A549 (cell line): ENCODE results near the gene PIGZ. TPM values are rescaled to one million over a fixed set of nuclear protein-coding genes. Genes with fewer than 3 reads are reported as not detected.

Source experiments
- ATAC-seq, 2 experiments: fragments of 200-7000 bp in 1 of 2; fragments of >200 bp in 1 of 2; cut with Nextera tagmentation in 1 of 2; cut with Tn5 transposase in 1 of 2; 3 replicates each; pipeline versions ENCODE4 v1.8.0 to v1.9.1; 2018 to 2020; ENCODE audit warnings: mild to moderate bottlenecking in 1 of 2, moderate library complexity in 1 of 2
- CTCF ChIA-PET: fragments of 300-600 bp; sonication (Branson Sonifier 250); formaldehyde crosslinking; extraction: SDS; loops from one replicate; lab custom pipeline; 2021; ENCODE audit warnings: antibody characterized with exemption, inconsistent platforms; lab: Yijun Ruan, JAX
- POLR2A ChIA-PET: fragments of 350-600 bp; formaldehyde crosslinking; extraction: SDS; loops from one replicate; lab custom pipeline; 2021; ENCODE audit warnings: antibody characterized with exemption, inconsistent platforms; lab: Yijun Ruan, JAX
- DNase-seq, 2 experiments: peaks; one replicate each; pipeline versions ENCODE4 v3.0.0 to v3.0.0-alpha.2; 2011 to 2016; ENCODE audit warnings: low read depth in 1 of 2, low spot score in 1 of 2
- FAIRE-seq: peaks from 2 replicates; lab custom pipeline; 2011; peaks lifted over from hg19 to GRCh38; lab: Jason Lieb, UNC
- H3K27ac ChIP-seq, 2 experiments: fragments of >200 bp; sonication (Bioruptor Twin); formaldehyde crosslinking; 3 replicates each; pipeline ENCODE4 v1.5.1; 2016 to 2017
- H3K4me1 ChIP-seq: fragments of >200 bp; sonication (Bioruptor Twin); formaldehyde crosslinking; 3 replicates; pipeline ENCODE4 v1.6.1; 2016
- H3K4me2 ChIP-seq: fragments of >200 bp; sonication (Bioruptor Twin); formaldehyde crosslinking; 3 replicates; pipeline ENCODE4 v1.6.1; 2016
- H3K4me3 ChIP-seq: fragments of >200 bp; sonication (Bioruptor Twin); formaldehyde crosslinking; 3 replicates; pipeline ENCODE4 v1.5.1; 2016
- H3K9me3 ChIP-seq: fragments of >200 bp; sonication (Bioruptor Twin); formaldehyde crosslinking; 3 replicates; pipeline ENCODE4 v1.6.1; 2016
- CBX2 ChIP-seq: fragments of 200-600 bp; sonication (generic); IDR thresholded peaks from 2 replicates; pipeline ENCODE4 v1.6.1; 2016; ENCODE audit warnings: low read depth, mild to moderate bottlenecking, borderline replicate concordance
- CEBPB ChIP-seq, 2 experiments: fragments of >200 bp in 1 of 2; sonication (Bioruptor Twin) in 1 of 2; formaldehyde crosslinking in 1 of 2; IDR thresholded peaks; 2 replicates each; pipeline ENCODE4 v1.6.1; 2012 to 2016
- CHD4 ChIP-seq: fragments of 200-600 bp; sonication (generic); IDR thresholded peaks from 2 replicates; pipeline ENCODE4 v1.6.1; 2016; ENCODE audit warnings: antibody characterized with exemption, mild to moderate bottlenecking, borderline replicate concordance
- EHF ChIP-seq: fragments of 250-450 bp; sonication (Bioruptor Pico); IDR thresholded peaks from 2 replicates; pipeline ENCODE4 v1.5.0; 2020; ENCODE audit warnings: mild to moderate bottlenecking
- ESRRA ChIP-seq: fragments of 150-350 bp; IDR thresholded peaks from 2 replicates; pipeline ENCODE4 v1.6.1; 2014; ENCODE audit warnings: mild to moderate bottlenecking, low read length, borderline replicate concordance
- FOSB ChIP-seq: fragments of 250-450 bp; sonication (Bioruptor Pico); IDR thresholded peaks from 2 replicates; pipeline ENCODE4 v1.5.0; 2020; ENCODE audit warnings: mild to moderate bottlenecking, moderate library complexity
- FOSL2 ChIP-seq, 2 experiments: fragments of 450-650 bp in 1 of 2; fragments of >200 bp in 1 of 2; sonication (Bioruptor Twin) in 1 of 2; formaldehyde crosslinking; IDR thresholded peaks; 2 replicates each; pipeline versions ENCODE4 v1.5.0 to v1.6.1; 2016 to 2020; ENCODE audit warnings: mild to moderate bottlenecking in 1 of 2, moderate library complexity in 1 of 2
- FOXS1 ChIP-seq: fragments of 250-450 bp; sonication (Bioruptor Pico); IDR thresholded peaks from 2 replicates; pipeline ENCODE4 v1.5.0; 2020; ENCODE audit warnings: mild to moderate bottlenecking, moderate library complexity
- HOXB13 ChIP-seq: fragments of 250-450 bp; sonication (Bioruptor Pico); IDR thresholded peaks from 2 replicates; pipeline ENCODE4 v1.5.0; 2020; ENCODE audit warnings: low read depth, mild to moderate bottlenecking, moderate library complexity
- KDM5A ChIP-seq: fragments of 200-600 bp; sonication (generic); IDR thresholded peaks from 2 replicates; pipeline ENCODE4 v1.6.1; 2016; ENCODE audit warnings: antibody characterized with exemption, mild to moderate bottlenecking
- MYC ChIP-seq: IDR thresholded peaks from 2 replicates; pipeline ENCODE4 v1.6.1; 2012; ENCODE audit warnings: mild to moderate bottlenecking, inconsistent platforms, low read length, improper control_type of control experiment, borderline replicate concordance
- NPAS2 ChIP-seq: fragments of 250-450 bp; sonication (Bioruptor Pico); IDR thresholded peaks from 2 replicates; pipeline ENCODE4 v1.8.0; 2022; ENCODE audit warnings: mild to moderate bottlenecking, moderate library complexity, borderline replicate concordance
- NR3C1 ChIP-seq: fragments of >200 bp; sonication (Bioruptor Twin); formaldehyde crosslinking; IDR thresholded peaks from 3 replicates; pipeline ENCODE4 v1.6.1; 2017
- POLR2A ChIP-seq: IDR thresholded peaks from 2 replicates; pipeline ENCODE4 v1.6.1; 2012; ENCODE audit warnings: mild to moderate bottlenecking, low read length
- RAD21 ChIP-seq, 2 experiments: fragments of >200 bp in 1 of 2; sonication (Bioruptor Twin) in 1 of 2; formaldehyde crosslinking in 1 of 2; IDR thresholded peaks in 1 of 2; conservative IDR thresholded peaks in 1 of 2; 2 replicates in 1 of 2; 3 replicates in 1 of 2; pipeline ENCODE4 v1.6.1; 2012 to 2018; ENCODE audit warnings: inconsistent platforms in 1 of 2
- RNF2 ChIP-seq: fragments of 200-600 bp; sonication (generic); IDR thresholded peaks from 2 replicates; pipeline ENCODE4 v1.6.1; 2016; ENCODE audit warnings: low read depth, mild to moderate bottlenecking, antibody characterized with exemption, moderate library complexity, borderline replicate concordance
- TFCP2L1 ChIP-seq: fragments of 250-450 bp; sonication (Bioruptor Pico); IDR thresholded peaks from 2 replicates; pipeline ENCODE4 v1.5.0; 2021; ENCODE audit warnings: mild to moderate bottlenecking
- TP53 ChIP-seq: fragments of 250-450 bp; sonication (Bioruptor Pico); IDR thresholded peaks from 2 replicates; pipeline ENCODE4 v1.5.0; 2021; ENCODE audit warnings: mild to moderate bottlenecking, moderate library complexity
- ZFP36 ChIP-seq: fragments of 450-650 bp; IDR thresholded peaks from 2 replicates; pipeline ENCODE4 v1.6.1; 2014; ENCODE audit warnings: borderline replicate concordance; ENCODE audit not compliant: partially characterized antibody
- WGBS: methylation state at CpG from one replicate; pipeline ENCODE4 v1.1.6; 2017; ENCODE audit errors: missing lambda C conversion rate; 5-methylcytosine and 5-hydroxymethylcytosine counted together
- polyA plus RNA-seq, 4 experiments: library from polyadenylated mRNA; depleted of rRNA in 3 of 4; stranded (reverse); fragments of >200 nt; fragmentation: RNase III in 1 of 4; extraction: RNeasy Plus Mini Kit Qiagen cat#74134 plus additional on column Dnase treatment in 1 of 4; gene quantifications; 2 replicates in 3 of 4; 3 replicates in 1 of 4; pipeline ENCODE4 v1.2.3, GENCODE V29; 2011 to 2017
- TF ChIP-seq, protein P1 (sequence below): fragments of >200 bp; sonication (Bioruptor Twin); formaldehyde crosslinking; IDR thresholded peaks from 3 replicates; pipeline ENCODE4 v1.5.1; 2016
- TF ChIP-seq, protein P2 (sequence below): IDR thresholded peaks from 2 replicates; pipeline ENCODE4 v1.6.1; 2012
- TF ChIP-seq, protein P3 (sequence below): fragments of 250-450 bp; sonication (Bioruptor Pico); IDR thresholded peaks from 2 replicates; pipeline ENCODE4 v1.5.0; 2020; ENCODE audit warnings: low read depth, mild to moderate bottlenecking, moderate library complexity
- TF ChIP-seq, protein P4 (sequence below): IDR thresholded peaks from 2 replicates; pipeline ENCODE4 v1.6.1; 2012; ENCODE audit warnings: low read depth, borderline replicate concordance

PIGZ gene
- polyA plus RNA-seq, 2 of the 4 experiments (the other 2 are of a cell fraction) = 1.4 to 1.8 TPM

DNA sequence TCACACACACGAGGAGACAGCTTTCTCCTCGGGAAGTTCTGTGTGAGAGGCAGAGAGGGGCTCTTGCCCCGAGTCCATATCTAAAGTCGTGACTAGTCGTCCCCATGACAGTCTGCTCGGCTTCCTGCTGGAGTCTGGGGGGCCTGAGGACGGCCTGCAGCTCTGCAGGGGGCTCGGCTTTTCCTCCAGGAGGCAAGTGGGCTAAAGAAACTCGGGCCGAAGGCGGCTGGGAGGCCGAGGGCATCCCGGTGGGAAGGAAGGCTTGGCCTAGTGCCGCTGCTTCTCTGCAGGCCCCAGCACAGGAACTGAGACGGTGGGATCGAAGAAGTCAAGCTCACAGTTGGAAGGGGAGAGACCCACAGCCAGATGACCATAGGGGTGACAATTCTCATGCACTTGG, 25.4 kb upstream of the PIGZ start (continued):
- TF ChIP-seq, protein P1, sequence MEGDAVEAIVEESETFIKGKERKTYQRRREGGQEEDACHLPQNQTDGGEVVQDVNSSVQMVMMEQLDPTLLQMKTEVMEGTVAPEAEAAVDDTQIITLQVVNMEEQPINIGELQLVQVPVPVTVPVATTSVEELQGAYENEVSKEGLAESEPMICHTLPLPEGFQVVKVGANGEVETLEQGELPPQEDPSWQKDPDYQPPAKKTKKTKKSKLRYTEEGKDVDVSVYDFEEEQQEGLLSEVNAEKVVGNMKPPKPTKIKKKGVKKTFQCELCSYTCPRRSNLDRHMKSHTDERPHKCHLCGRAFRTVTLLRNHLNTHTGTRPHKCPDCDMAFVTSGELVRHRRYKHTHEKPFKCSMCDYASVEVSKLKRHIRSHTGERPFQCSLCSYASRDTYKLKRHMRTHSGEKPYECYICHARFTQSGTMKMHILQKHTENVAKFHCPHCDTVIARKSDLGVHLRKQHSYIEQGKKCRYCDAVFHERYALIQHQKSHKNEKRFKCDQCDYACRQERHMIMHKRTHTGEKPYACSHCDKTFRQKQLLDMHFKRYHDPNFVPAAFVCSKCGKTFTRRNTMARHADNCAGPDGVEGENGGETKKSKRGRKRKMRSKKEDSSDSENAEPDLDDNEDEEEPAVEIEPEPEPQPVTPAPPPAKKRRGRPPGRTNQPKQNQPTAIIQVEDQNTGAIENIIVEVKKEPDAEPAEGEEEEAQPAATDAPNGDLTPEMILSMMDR = no peak
- TF ChIP-seq FOXS1 (CRISPR knock-in tag) = no peak
- no peak for TF ChIP-seq TFCP2L1 (CRISPR knock-in tag)
- no peak for TF ChIP-seq EHF (CRISPR knock-in tag)
- no peak for TF ChIP-seq POLR2A
- TF ChIP-seq, protein P2, sequence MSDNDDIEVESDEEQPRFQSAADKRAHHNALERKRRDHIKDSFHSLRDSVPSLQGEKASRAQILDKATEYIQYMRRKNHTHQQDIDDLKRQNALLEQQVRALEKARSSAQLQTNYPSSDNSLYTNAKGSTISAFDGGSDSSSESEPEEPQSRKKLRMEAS = no peak

DNA sequence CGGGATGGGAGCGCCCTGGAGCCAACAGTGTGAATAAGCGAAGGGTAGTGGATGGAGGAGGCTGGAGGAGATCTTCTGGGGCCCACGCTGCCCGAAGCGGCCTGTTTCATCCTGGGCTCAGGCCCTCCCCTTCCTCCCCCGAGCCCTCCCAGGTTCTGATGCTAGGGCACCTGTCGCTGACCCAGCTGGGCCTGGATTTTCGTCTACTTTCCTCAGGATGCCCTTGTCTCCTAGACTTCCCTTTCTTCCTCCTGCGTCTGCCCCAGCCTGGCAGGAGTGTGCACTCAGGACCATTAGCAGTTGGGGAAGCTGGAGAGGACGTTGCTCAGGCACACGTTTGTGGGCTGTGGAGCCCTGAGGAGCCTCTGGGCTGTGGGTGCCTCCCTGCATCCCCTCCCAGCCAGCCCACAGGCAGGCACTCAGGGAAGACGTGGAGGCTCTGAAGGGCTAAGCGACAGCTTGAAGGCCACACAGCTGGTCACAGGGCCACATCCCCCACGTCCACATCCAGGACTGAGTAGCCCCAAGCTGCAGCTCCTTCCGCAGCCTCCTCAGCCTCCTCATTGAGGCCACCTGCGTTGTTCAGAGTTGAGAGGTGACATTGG, 23.9 kb upstream of the PIGZ start:
- ChIA-PET CTCF (interaction anchor here (1.4 to 4.6 kb wide), 5 partner anchors 11 to 38 kb away, joined by 4 to 17 read pairs (median 9); no protein-coding TSS in a partner anchor), POLR2A (no interaction called here)
- Histone ChIP-seq H3K27ac (no peak overlapping the region), H3K4me3 (no peak overlapping the region), H3K9me3 (no peaks in the 10 kb centered on the region), H3K4me1 (no peaks in the 10 kb centered on the region), H3K4me2 (no peak overlapping the region)
- TF ChIP-seq POLR2A (no peak), NR3C1 (no peak), ESRRA (no peak), FOSL2 (IDR thresholded peaks at IDR 0.05) (no peak), FOSL2 (CRISPR knock-in tag; IDR thresholded peaks at IDR 0.05) (no peak), KDM5A (no peak), HOXB13 (CRISPR knock-in tag) (no peak), NPAS2 (CRISPR knock-in tag) (no peak), CHD4 (no peak), FOSB (CRISPR knock-in tag) (no peak), ZFP36 (no peak), TP53 (CRISPR knock-in tag) (no peak), MYC (no peak), RNF2 (no peak), CBX2 (no peak), CEBPB (IDR thresholded peaks at IDR 0.05) (no peak), RAD21 (conservative IDR thresholded peaks at IDR 0.05 in 1 of 2, IDR thresholded peaks at IDR 0.05 in 1 of 2) (no peak)
- TF ChIP-seq, protein P1 = no peak
- TF ChIP-seq, protein P3, sequence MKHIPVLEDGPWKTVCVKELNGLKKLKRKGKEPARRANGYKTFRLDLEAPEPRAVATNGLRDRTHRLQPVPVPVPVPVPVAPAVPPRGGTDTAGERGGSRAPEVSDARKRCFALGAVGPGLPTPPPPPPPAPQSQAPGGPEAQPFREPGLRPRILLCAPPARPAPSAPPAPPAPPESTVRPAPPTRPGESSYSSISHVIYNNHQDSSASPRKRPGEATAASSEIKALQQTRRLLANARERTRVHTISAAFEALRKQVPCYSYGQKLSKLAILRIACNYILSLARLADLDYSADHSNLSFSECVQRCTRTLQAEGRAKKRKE = no peak
- TF ChIP-seq, protein P4, sequence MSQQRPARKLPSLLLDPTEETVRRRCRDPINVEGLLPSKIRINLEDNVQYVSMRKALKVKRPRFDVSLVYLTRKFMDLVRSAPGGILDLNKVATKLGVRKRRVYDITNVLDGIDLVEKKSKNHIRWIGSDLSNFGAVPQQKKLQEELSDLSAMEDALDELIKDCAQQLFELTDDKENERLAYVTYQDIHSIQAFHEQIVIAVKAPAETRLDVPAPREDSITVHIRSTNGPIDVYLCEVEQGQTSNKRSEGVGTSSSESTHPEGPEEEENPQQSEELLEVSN = no peak
- FAIRE-seq = no peak
- no peak for ATAC-seq
- no peak for DNase-seq
- WGBS = 82% methylated on average over 15 of the region's 17 CpGs
